DND-41 (cell line): Measurements from ENCODE around the gene ECE2.

ENCODE experiments used
- CTCF ChIP-seq: IDR thresholded peaks from 2 replicates; pipeline ENCODE4 v1.5.1; 2012; ENCODE audit warnings: borderline replicate concordance, low read length, moderate library complexity, mild to moderate bottlenecking; ENCODE audit not compliant: poor library complexity, severe bottlenecking; ENCODE audit errors: extremely low read depth
- EZH2 ChIP-seq: IDR thresholded peaks from 3 replicates; pipeline ENCODE4 v1.6.1; 2012; ENCODE audit warnings: borderline replicate concordance, low read depth, mild to moderate bottlenecking, moderate library complexity, low read length, inconsistent platforms; ENCODE audit not compliant: severe bottlenecking

- TF ChIP-seq EZH2 (no peak), CTCF (no peak)
Measured at GRCh38 chr3:184241141-184241446, 34.7 kb upstream of the ECE2 start.
